ENCODE results near the gene ATP6AP1. TPM values are rescaled to one million over a fixed set of nuclear protein-coding genes. Genes with fewer than 3 reads are reported as not detected.

The ATP6AP1 gene
- total and polyA plus RNA-seq, 2 experiments from 2014 or later = 37.7 to 52.1 TPM

- TF ChIP-seq REST (IDR thresholded peaks at IDR 0.05; ENCODE audit: unreplicated experiment) = no peak
- TF ChIP-seq STAT1 (IDR thresholded peaks at IDR 0.05; ENCODE audit: unreplicated experiment) = no peak
- TF ChIP-seq CREB1 (CRISPR knock-in tag; IDR thresholded peaks at IDR 0.05; ENCODE audit: low read depth) = no peak
Observed at GRCh38 chrX:154477891-154478477, 49.5 kb downstream of the ATP6AP1 start (continued).

DNA sequence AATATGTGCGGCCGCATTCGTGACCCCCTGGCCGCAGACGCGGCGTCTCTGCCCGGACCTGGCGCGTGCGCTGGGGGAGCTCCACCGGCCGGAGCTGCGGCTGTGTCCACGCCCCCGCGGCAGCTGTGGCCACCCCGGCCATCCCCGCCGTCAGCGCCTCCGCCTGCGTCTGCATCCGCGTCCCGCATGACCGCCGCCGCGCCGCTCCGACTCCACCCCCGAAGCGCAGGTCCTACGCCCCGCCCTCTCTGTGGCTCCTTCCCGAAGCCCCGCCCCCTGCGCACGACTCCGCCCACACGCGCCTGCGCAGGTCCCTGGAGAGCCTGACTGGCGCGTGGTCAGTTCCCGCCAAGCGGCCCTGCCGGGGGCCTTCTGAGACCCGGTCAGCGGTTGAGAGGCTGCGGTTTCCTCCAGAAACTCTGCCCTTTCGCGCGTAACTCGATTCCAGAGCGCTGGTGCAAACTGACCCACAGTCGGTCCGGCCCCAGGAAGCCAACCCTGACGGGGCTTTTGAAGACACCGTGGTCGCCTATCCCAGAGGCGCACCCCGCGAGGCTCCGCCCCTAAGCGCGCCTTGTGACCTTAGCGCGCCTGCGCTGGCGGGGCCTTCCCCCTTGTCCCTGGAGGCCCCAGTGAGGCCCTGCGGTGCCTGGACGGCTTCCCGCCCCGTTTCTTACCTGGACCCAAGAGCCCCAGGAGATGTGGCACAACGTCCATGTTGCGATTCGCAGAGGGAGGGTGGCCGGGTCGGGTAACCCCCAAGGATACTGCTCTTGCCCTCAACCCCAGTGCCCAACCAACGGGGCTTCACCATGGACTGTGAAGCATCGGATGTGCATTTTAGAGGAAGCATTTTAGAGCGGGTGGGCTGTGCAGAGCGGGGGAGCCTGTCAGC, 50.5 kb downstream of the ATP6AP1 start, which contains the start of gene LAGE3:
Gene LAGE3, minus strand, starts transcription at position 554 of the 895 bp plus-strand sequence. Its CDS starts 366 bp downstream, at position 188.
- Histone ChIP-seq H2AFZ (peak within 1 kb of the TSS; percentile 47; the same call in 1 of the 2 replicates), H3K27ac (ENCODE audit: low read depth) (0 out of 2 replicates have a peak within 1 kb of the TSS, but pooled peaks have one; percentile 69), H3K4me2 (peak within 1 kb of the TSS; percentile 76), H3K4me1 (ENCODE audit: insufficient read depth) (no peaks in the 10 kb centered on the region), H3K9me2 (ENCODE audit: insufficient read depth) (no peaks in the 10 kb centered on the region), H3K4me3 (peak within 1 kb of the TSS; percentile 52), H3K27me3 (ENCODE audit: insufficient read depth) (no peaks in the 10 kb centered on the region), H3K79me2 (replicated peaks; ENCODE audit: insufficient read depth) (no peaks in the 10 kb centered on the region), H3F3A (replicated peaks; ENCODE audit: low read depth) (no peaks in the 10 kb centered on the region), H4K20me1 (replicated peaks; ENCODE audit: insufficient read depth) (no peaks in the 10 kb centered on the region; the same call in 1 of the 2 replicates), H3K36me3 (ENCODE audit: insufficient read depth) (no peaks in the 10 kb centered on the region)
- peak; percentile 88 for DNase-seq (ENCODE audit: low spot score)
- Mint-ChIP-seq H3K4me3 (peak within 1 kb of the TSS; percentile 84), H3K4me1 (peaks cover 10% of the 10 kb centered on the region; the same call in 2 of the 3 replicates), H3K9me3 (no peaks in the 10 kb centered on the region), H3K27me3 (ENCODE audit: insufficient read depth, low read depth, poor library complexity) (peaks cover 6% of the 10 kb centered on the region), H3K27ac (peak within 1 kb of the TSS; percentile 80), H3K36me3 (ENCODE audit: low read depth) (peaks cover 10% of the 10 kb centered on the region; the same call in 1 of the 3 replicates)
- TF ChIP-seq REST (IDR thresholded peaks at IDR 0.05; ENCODE audit: unreplicated experiment) (no peak), POLR2AphosphoS5 (IDR thresholded peaks at IDR 0.05; ENCODE audit: low read depth) (peak; percentile 31; the same call in 1 of the 2 replicates)
- ATAC-seq = peak; percentile 87
